GM21423 (cell line): Measurements from ENCODE around the gene ZBTB4.

Experiments used
- ATAC-seq: cut with Tn5 transposase; IDR thresholded peaks from one replicate; pipeline ENCODE4 v1.9.1; 2021; ENCODE audit warnings: mild to moderate bottlenecking, moderate library complexity; ENCODE audit not compliant: unreplicated experiment

The ZBTB4 gene

GRCh38 chr17:7444682-7445618 is 34.5 kb downstream of the ZBTB4 start, which contains the start of gene CHRNB1:
Gene CHRNB1, plus strand, starts transcription at chr17:7445061. Its CDS starts 67 bp downstream, at chr17:7445128.
- ATAC-seq = no peak

GRCh38 chr17:7443499-7444485 is 35.6 kb downstream of the ZBTB4 start:
- no peak for ATAC-seq

GRCh38 chr17:7442142-7442541 is 37.3 kb downstream of the ZBTB4 start:
- ATAC-seq = no peak

- no peak for ATAC-seq
These were observed 38.2 kb downstream of the ZBTB4 start for GRCh38 chr17:7441266-7441665.

GRCh38 chr17:7440834-7441195 is 38.6 kb downstream of the ZBTB4 start:
- no peak for ATAC-seq

- ATAC-seq = no peak
These were observed 39.2 kb downstream of the ZBTB4 start for GRCh38 chr17:7440113-7440833.

- ATAC-seq = no peak
These were observed 39.8 kb downstream of the ZBTB4 start, which contains the start of gene FGF11 for GRCh38 chr17:7439462-7440112. Gene FGF11, plus strand, starts transcription at chr17:7439512. Its CDS starts 109 bp downstream, at chr17:7439621.

- no peak for ATAC-seq
These were observed 40.6 kb downstream of the ZBTB4 start for GRCh38 chr17:7438656-7439460.

GRCh38 chr17:7437950-7438614 is 41.3 kb downstream of the ZBTB4 start:
- no peak for ATAC-seq

GRCh38 chr17:7437369-7437863 is 42.0 kb downstream of the ZBTB4 start:
- no peak for ATAC-seq

GRCh38 chr17:7436556-7437368 is 42.7 kb downstream of the ZBTB4 start:
- ATAC-seq = peak; percentile 44

GRCh38 chr17:7435676-7436555 is 43.5 kb downstream of the ZBTB4 start:
- ATAC-seq = peak; percentile 19

GRCh38 chr17:7432296-7432695 is 47.1 kb downstream of the ZBTB4 start:
- ATAC-seq = no peak

- ATAC-seq = no peak
These were observed 48.2 kb downstream of the ZBTB4 start for GRCh38 chr17:7431231-7431630.

- no peak for ATAC-seq
These were observed 49.7 kb downstream of the ZBTB4 start for GRCh38 chr17:7429722-7430121.

GRCh38 chr17:7428557-7428956 is 50.9 kb downstream of the ZBTB4 start, which contains the start of gene SPEM3:
Gene SPEM3, plus strand, starts transcription at chr17:7428857. Its CDS starts 46 bp downstream, at chr17:7428903.
- no peak for ATAC-seq

- ATAC-seq = no peak
These were observed 51.9 kb downstream of the ZBTB4 start for GRCh38 chr17:7427549-7427948.
